HUES48 (cell line): ENCODE data around the gene MAPK8IP2.

ENCODE experiments used
- H3K27ac ChIP-seq: one replicate; pipeline ENCODE4 v1.7.0; 2013; ENCODE audit warnings: low read depth, low read length, inconsistent platforms
- H3K27me3 ChIP-seq: 2 replicates; pipeline ENCODE4 v1.6.1; 2013; ENCODE audit warnings: mild to moderate bottlenecking, low read length; ENCODE audit not compliant: control insufficient read depth, insufficient read depth
- H3K36me3 ChIP-seq: 2 replicates; pipeline ENCODE4 v1.6.1; 2013; ENCODE audit warnings: low read length; ENCODE audit not compliant: control insufficient read depth, insufficient read depth
- H3K4me1 ChIP-seq: 2 replicates; pipeline ENCODE4 v1.6.1; 2013; ENCODE audit warnings: mild to moderate bottlenecking, low read length; ENCODE audit not compliant: control insufficient read depth, insufficient read depth
- H3K4me3 ChIP-seq: 2 replicates; pipeline ENCODE4 v1.5.1; 2013; ENCODE audit warnings: mild to moderate bottlenecking, low read depth, low read length
- H3K9ac ChIP-seq: 2 replicates; pipeline ENCODE4 v1.6.1; 2013; ENCODE audit warnings: mild to moderate bottlenecking, low read depth, low read length, moderate library complexity
- H3K9me3 ChIP-seq: 2 replicates; pipeline ENCODE4 v1.6.1; 2013; ENCODE audit warnings: low read length; ENCODE audit not compliant: control insufficient read depth, insufficient read depth

The MAPK8IP2 gene

DNA sequence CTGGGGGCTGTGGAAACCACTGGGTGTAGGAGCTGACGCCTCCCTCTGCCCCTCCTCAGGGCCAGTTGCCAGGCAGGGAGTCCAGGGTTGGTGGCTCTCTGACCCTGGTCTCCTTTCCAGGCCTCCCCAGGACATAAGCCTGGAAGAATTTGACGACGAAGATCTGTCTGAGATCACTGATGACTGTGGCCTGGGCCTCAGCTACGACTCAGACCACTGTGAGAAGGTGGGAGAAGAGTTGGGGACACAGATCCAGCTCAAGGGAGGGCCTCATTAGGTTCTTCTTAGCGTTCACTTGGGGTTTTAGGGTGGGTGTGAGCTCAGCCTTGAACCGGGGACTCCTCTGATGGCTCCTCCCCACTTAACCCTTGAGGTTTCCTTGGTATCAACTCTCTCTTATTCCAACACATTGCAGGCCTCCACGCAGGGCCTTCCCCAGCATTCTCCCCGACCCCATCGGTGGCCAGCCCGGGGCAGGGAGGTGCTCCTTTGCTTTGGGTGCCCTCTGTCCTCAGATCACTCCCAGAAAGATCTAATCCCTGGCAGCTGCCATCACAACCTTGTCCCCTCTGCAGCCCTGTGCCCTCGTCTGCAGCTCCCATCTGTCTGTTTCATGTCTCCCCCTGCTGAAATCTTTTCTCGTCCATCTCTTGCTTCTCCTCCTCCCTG lies 1.2 kb downstream of the MAPK8IP2 start:
- Histone ChIP-seq H3K4me3 (no peak overlapping the region), H3K36me3 (no peaks in the 10 kb centered on the region), H3K9ac (no peak overlapping the region), H3K27ac (no peak overlapping the region), H3K4me1 (no peaks in the 10 kb centered on the region), H3K9me3 (no peaks in the 10 kb centered on the region), H3K27me3 (peaks cover 82% of the 10 kb centered on the region)

DNA sequence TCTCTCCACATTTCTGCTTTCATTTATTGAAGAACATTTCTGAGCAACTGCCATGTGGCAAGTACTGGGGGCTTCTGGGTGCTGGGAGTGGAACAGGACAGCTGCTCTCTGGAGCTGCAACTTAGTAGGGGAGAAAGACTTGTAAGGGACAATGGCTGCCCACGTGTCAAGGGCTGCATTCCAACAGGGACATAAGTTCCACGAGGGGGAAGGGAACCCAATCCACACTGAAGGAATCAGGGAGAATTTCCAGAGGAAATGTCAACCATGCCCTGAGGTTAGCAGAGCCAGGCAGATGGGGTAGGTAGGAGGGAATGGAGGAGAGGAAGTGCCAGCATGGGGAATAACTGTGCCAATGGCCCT lies 1.7 kb downstream of the MAPK8IP2 start:
- no peaks in the 10 kb centered on the region for H3K36me3 ChIP-seq
- H3K27ac ChIP-seq: no peak overlapping the region
- peaks cover 82% of the 10 kb centered on the region for H3K27me3 ChIP-seq
- no peaks in the 10 kb centered on the region for H3K9me3 ChIP-seq
- H3K9ac ChIP-seq: no peak overlapping the region
- H3K4me1 ChIP-seq: no peaks in the 10 kb centered on the region
- H3K4me3 ChIP-seq: no peak overlapping the region

DNA sequence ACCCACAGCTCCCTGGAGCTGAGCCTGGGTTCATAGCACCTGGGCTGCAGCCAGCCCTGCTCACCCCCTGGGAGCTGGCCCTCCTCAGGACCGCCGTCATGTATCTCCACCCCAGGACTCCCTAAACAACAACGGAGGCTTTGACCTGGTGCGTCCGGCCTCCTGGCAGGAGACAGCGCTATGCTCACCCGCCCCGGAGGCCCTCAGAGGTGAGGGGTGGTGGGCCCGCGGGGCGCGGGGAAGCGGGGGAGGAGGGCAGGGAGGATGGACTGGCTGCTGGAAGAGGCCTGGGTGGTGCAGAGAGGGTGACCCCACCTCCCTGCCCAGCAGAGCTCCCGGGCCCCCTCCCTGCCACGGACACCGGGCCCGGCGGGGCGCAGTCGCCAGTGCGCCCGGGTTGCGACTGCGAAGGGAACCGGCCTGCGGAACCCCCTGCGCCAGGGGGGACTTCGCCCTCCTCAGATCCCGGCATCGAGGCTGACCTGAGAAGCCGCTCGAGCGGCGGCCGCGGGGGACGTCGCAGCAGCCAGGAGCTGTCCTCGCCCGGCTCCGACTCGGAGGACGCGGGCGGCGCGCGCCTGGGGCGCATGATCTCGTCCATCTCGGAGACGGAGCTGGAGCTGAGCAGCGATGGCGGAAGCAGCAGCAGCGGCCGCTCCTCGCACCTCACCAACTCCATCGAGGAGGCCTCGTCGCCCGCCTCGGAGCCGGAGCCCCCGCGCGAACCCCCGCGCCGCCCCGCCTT lies 3.1 kb downstream of the MAPK8IP2 start:
- H3K27ac ChIP-seq: no peak overlapping the region
- H3K4me1 ChIP-seq: no peaks in the 10 kb centered on the region
- no peak overlapping the region for H3K9ac ChIP-seq
- peak overlapping the region; percentile 29; the same call in 1 of the 2 replicates for H3K4me3 ChIP-seq
- H3K36me3 ChIP-seq: no peaks in the 10 kb centered on the region
- no peaks in the 10 kb centered on the region for H3K9me3 ChIP-seq
- H3K27me3 ChIP-seq: peaks cover 80% of the 10 kb centered on the region

DNA sequence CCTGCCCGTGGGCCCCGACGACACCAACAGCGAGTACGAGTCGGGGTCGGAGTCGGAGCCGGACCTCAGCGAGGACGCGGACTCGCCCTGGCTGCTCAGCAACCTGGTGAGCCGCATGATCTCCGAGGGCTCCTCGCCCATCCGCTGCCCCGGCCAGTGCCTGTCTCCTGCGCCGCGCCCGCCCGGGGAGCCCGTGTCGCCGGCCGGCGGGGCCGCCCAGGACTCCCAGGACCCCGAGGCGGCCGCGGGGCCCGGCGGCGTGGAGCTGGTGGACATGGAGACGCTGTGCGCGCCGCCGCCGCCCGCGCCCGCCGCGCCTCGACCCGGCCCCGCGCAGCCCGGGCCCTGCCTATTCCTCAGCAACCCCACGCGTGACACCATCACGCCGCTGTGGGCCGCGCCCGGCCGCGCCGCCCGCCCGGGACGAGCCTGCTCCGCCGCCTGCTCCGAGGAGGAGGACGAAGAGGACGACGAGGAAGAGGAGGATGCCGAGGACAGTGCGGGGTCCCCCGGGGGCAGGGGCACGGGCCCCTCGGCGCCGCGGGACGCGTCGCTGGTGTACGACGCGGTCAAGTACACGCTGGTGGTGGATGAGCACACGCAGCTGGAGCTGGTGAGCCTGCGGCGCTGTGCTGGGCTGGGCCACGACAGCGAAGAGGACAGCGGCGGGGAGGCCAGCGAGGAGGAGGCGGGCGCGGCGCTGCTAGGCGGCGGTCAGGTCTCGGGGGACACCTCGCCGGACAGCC lies 3.8 kb downstream of the MAPK8IP2 start:
- no peaks in the 10 kb centered on the region for H3K9me3 ChIP-seq
- H3K9ac ChIP-seq: no peak overlapping the region
- peak overlapping the region; percentile 29; the same call in 1 of the 2 replicates for H3K4me3 ChIP-seq
- H3K4me1 ChIP-seq: no peaks in the 10 kb centered on the region
- no peak overlapping the region for H3K27ac ChIP-seq
- H3K27me3 ChIP-seq: peaks cover 73% of the 10 kb centered on the region
- no peaks in the 10 kb centered on the region for H3K36me3 ChIP-seq

DNA sequence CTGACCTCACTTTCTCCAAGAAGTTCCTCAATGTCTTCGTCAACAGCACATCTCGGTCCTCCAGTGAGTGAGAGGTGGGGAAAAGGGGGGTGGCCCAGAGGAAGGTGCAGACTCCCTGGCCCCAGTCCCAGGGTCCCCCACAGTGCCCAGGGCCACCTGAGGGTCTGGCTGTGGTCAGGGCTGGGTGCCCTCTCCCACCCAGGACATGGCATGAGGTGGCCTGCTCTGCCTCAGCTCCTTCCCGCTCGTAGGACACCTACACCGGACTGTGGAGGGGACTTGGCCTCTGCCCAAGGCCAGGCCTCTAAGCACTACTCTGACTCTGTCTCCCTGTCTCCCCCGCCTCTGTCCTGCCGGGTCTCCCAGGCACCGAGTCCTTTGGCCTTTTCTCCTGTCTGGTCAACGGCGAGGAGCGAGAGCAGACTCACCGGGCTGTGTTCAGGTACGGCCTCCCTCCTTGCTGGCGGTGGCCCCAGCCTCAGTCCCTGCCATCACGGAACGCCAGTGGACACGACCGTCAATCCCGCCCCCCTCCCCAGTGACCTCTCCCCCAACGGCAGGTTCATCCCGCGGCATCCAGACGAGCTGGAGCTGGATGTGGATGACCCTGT lies 4.5 kb downstream of the MAPK8IP2 start:
- H3K27me3 ChIP-seq: peaks cover 66% of the 10 kb centered on the region
- no peak overlapping the region for H3K4me3 ChIP-seq
- no peak overlapping the region for H3K27ac ChIP-seq
- H3K36me3 ChIP-seq: no peaks in the 10 kb centered on the region
- H3K9me3 ChIP-seq: no peaks in the 10 kb centered on the region
- no peaks in the 10 kb centered on the region for H3K4me1 ChIP-seq
- no peak overlapping the region for H3K9ac ChIP-seq

DNA sequence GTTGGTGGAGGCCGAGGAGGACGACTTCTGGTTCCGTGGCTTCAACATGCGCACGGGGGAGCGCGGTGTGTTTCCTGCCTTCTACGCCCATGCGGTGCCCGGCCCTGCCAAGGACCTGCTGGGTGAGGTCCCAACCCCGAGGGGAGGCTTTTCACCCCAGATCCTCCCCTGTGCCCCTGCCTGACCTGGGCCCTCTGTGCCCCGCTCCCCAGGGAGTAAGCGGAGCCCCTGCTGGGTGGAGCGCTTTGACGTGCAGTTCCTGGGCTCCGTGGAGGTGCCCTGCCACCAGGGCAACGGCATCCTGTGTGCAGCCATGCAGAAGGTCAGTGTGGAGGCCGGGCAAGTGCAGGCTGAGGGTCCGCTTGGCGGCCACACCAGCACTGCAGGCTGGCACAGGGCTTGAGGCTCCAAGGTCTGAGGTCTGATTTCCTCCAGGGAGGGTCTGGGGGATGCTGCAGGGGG lies 5.1 kb downstream of the MAPK8IP2 start:
- Histone ChIP-seq H3K4me1 (no peaks in the 10 kb centered on the region), H3K36me3 (no peaks in the 10 kb centered on the region), H3K9me3 (no peaks in the 10 kb centered on the region), H3K9ac (no peak overlapping the region), H3K4me3 (no peak overlapping the region), H3K27ac (no peak overlapping the region), H3K27me3 (peaks cover 66% of the 10 kb centered on the region)

DNA sequence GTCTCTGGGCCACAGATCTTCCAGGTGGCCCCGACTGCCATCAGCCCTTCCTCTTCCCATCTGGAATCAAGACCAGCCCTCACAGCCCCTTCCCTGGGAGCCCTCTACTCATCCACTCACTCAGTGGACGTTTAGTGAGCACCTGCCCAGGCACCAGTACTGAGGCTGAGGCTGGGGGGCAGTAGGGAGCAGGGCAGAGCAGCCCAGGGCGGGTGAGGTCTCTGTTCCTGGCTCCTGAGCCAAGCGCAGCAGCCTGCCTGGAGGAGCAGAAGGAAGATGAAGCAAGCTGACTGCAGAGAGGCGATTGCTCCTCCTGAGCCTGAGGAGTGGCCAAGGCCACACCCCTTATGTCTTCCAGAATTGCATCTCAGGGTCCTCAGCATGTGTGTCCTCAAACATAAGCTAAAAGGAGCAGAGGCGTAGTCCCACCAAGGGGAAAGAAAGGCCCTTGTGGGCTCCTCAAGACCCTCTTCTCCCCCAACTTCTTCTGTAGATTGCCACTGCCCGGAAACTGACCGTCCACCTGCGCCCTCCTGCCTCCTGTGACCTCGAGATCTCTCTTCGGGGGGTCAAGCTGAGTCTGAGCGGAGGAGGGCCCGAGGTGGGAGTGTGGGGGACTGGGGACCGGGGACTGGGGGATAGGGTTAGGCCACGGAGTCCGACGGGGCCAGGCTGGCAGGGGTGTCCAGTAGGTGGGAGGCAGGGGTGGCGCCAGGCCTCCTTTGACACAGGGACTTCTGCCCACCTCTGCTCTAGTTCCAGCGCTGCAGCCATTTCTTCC lies 5.8 kb downstream of the MAPK8IP2 start:
- Histone ChIP-seq H3K4me1 (no peaks in the 10 kb centered on the region), H3K36me3 (no peaks in the 10 kb centered on the region), H3K27me3 (peaks cover 61% of the 10 kb centered on the region)

DNA sequence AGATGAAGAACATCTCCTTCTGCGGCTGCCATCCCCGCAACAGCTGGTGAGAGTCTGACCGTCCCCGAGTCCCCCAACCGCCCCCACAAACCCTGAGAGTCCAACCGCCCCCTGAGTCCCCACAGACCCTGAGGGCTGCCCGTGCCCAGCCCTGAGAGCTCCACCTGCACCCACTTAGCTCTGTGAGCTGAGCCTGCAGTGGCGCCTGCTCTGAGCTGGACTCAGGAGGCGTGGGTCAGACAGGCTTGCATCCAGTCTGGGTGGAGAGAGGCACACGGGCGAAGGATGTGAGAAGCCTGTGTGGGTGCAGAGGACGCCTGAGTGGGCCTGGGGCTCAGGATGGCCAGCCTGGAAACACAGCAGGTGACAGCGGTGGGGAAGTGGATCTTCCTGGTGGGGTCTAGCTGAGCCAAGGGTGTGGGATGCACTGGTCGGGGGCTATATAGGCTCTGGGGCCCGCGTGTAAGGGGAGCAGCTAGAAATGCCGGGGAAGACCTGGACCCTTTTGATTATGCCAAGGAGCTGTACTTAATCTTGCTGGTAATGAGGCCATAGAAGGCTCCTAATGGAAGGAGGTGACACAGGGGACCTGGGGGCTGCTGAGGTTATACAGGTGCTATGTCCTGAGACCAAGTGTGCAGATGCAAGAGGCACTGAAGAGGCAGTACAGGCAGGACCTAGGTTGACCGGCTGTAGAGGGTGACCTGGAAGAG lies 6.5 kb downstream of the MAPK8IP2 start:
- H3K4me3 ChIP-seq: no peak overlapping the region
- no peaks in the 10 kb centered on the region for H3K4me1 ChIP-seq
- H3K36me3 ChIP-seq: no peaks in the 10 kb centered on the region
- H3K27ac ChIP-seq: no peak overlapping the region
- H3K27me3 ChIP-seq: peaks cover 54% of the 10 kb centered on the region
- H3K9ac ChIP-seq: no peak overlapping the region
- H3K9me3 ChIP-seq: no peaks in the 10 kb centered on the region

More for the DNA sequence above, 5.8 kb downstream of the MAPK8IP2 start:
- Histone ChIP-seq H3K9me3 (no peaks in the 10 kb centered on the region), H3K9ac (no peak overlapping the region), H3K27ac (no peak overlapping the region), H3K4me3 (no peak overlapping the region)

DNA sequence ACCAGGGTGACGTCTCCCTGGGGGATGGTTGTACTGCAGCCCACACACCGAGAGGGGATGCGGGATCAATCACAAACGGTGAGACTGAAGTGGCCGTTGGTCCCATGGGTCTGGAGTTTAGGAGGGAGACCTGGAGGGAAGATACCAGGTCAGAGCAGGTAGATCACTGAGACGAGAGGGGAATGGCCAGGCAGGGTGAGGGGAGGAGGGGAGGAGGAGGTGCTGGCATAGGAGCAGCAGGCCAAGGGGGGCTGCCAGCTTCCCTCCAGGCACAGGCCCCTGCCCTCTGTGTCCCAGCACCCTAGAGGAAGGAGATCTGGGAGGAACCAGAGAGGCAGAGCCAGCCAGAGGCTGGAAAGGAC lies 7.0 kb downstream of the MAPK8IP2 start:
- Histone ChIP-seq H3K27me3 (peaks cover 48% of the 10 kb centered on the region), H3K9ac (no peak overlapping the region), H3K4me1 (no peaks in the 10 kb centered on the region), H3K27ac (no peak overlapping the region), H3K4me3 (no peak overlapping the region), H3K36me3 (no peaks in the 10 kb centered on the region), H3K9me3 (no peaks in the 10 kb centered on the region)
